Smooth muscle cell (in vitro differentiated cells): Measurements from ENCODE around the gene CHPF2. TPM values are rescaled to one million over a fixed set of nuclear protein-coding genes. Genes with fewer than 3 reads are reported as not detected.
A peak's percentile ranks its signal among the peaks of the same experiment; 100 is the strongest.

ENCODE experiments used
- DNase-seq: peaks from one replicate; lab custom pipeline; 2025; ENCODE audit not compliant: unreplicated experiment; lab: John Stamatoyannopoulos, UW
- H2AFZ ChIP-seq: fragments of 200-600 bp; sonication (generic); 2 replicates; pipeline ENCODE4 v1.6.0; 2016; ENCODE audit warnings: antibody characterized with exemption, low read depth, mild to moderate bottlenecking
- H3F3A ChIP-seq: fragments of 200-600 bp; sonication (generic); 2 replicates; pipeline ENCODE4 v1.6.0; 2017; ENCODE audit warnings: antibody characterized with exemption, low read depth
- H3K27ac ChIP-seq: fragments of 200-600 bp; sonication (generic); 2 replicates; pipeline ENCODE4 v1.5.1; 2016; ENCODE audit warnings: low read depth, mild to moderate bottlenecking
- H3K27me3 ChIP-seq: fragments of 200-600 bp; sonication (generic); 2 replicates; pipeline ENCODE4 v1.6.1; 2016; ENCODE audit warnings: low read depth, mild to moderate bottlenecking
- H3K36me3 ChIP-seq: fragments of 200-600 bp; sonication (generic); 2 replicates; pipeline ENCODE4 v1.5.1; 2016; ENCODE audit warnings: low read depth
- H3K4me1 ChIP-seq: fragments of 200-600 bp; sonication (generic); 2 replicates; pipeline ENCODE4 v1.5.1; 2016; ENCODE audit warnings: low read depth
- H3K4me2 ChIP-seq: fragments of 200-600 bp; sonication (generic); 2 replicates; pipeline ENCODE4 v1.6.0; 2016; ENCODE audit warnings: mild to moderate bottlenecking
- H3K4me3 ChIP-seq: fragments of 200-600 bp; sonication (generic); 2 replicates; pipeline ENCODE4 v1.5.1; 2016; ENCODE audit warnings: mild to moderate bottlenecking
- H3K79me2 ChIP-seq: fragments of 200-600 bp; sonication (generic); 2 replicates; pipeline ENCODE4 v1.6.0; 2016; ENCODE audit warnings: low read depth, mild to moderate bottlenecking
- H3K9ac ChIP-seq: fragments of 200-600 bp; sonication (generic); 2 replicates; pipeline ENCODE4 v1.6.0; 2016; ENCODE audit warnings: low read depth
- H3K9me3 ChIP-seq: fragments of 200-600 bp; sonication (generic); replicated peaks from 2 replicates; pipeline ENCODE4 v1.5.1; 2016; ENCODE audit warnings: low read depth
- H4K20me1 ChIP-seq: fragments of 200-600 bp; sonication (generic); 2 replicates; pipeline ENCODE4 v1.6.0; 2016; ENCODE audit warnings: low read depth
- CTCF ChIP-seq: fragments of 200-600 bp; sonication (generic); IDR thresholded peaks from 2 replicates; pipeline ENCODE4 v1.5.1; 2017; ENCODE audit warnings: borderline replicate concordance, mild to moderate bottlenecking, antibody characterized with exemption; ENCODE audit not compliant: insufficient read depth, poor library complexity, severe bottlenecking
- WGBS: methylation state at CpG from one replicate; pipeline ENCODE4 v1.1.7; 2016; ENCODE audit warnings: low lambda C conversion rate; 5-methylcytosine and 5-hydroxymethylcytosine counted together
- polyA plus RNA-seq: library from polyadenylated mRNA; unstranded; fragments of >200 nt; fragmentation: Nextera tagmentation; extraction: Ambion mirVana; gene quantifications from 2 replicates; pipeline ENCODE4 v1.2.1, GENCODE V29; 2016
- total RNA-seq: library from RNA; depleted of rRNA; stranded (reverse); fragments of >200 nt; gene quantifications from 2 replicates; pipeline ENCODE4 v1.2.3, GENCODE V29; 2014

Gene CHPF2
- total and polyA plus RNA-seq, 2 experiments from 2014 or later: 42.3 to 70.8 TPM

GRCh38 chr7:151275813-151276577, 43.7 kb downstream of the CHPF2 start:
- Histone ChIP-seq H3K27ac (no peak overlapping the region), H3K9me3 (no peaks in the 10 kb centered on the region), H4K20me1 (no peaks in the 10 kb centered on the region), H3K4me1 (peaks cover 3% of the 10 kb centered on the region), H3K36me3 (no peaks in the 10 kb centered on the region), H2AFZ (no peak overlapping the region), H3K9ac (no peak overlapping the region), H3K79me2 (no peaks in the 10 kb centered on the region), H3K4me2 (peak overlapping the region; percentile 80), H3K27me3 (no peaks in the 10 kb centered on the region), H3K4me3 (no peak overlapping the region), H3F3A (no peaks in the 10 kb centered on the region)
- DNase-seq: no peak
- WGBS: 29% methylated on average over 5 of the region's 10 CpGs
- no peak for TF ChIP-seq CTCF

- no peaks in the 10 kb centered on the region for H3K36me3 ChIP-seq
- H3K4me2 ChIP-seq: peak overlapping the region; percentile 80
- no peaks in the 10 kb centered on the region for H3F3A ChIP-seq
- H4K20me1 ChIP-seq: no peaks in the 10 kb centered on the region
- H3K9me3 ChIP-seq: no peaks in the 10 kb centered on the region
- peaks cover 3% of the 10 kb centered on the region for H3K4me1 ChIP-seq
- TF ChIP-seq CTCF: no peak
- no peaks in the 10 kb centered on the region for H3K79me2 ChIP-seq
- H2AFZ ChIP-seq: peak overlapping the region; percentile 50
- DNase-seq: no peak
- peak overlapping the region; percentile 52 for H3K4me3 ChIP-seq
- H3K27me3 ChIP-seq: no peaks in the 10 kb centered on the region
- H3K27ac ChIP-seq: no peak overlapping the region
- WGBS: 14% methylated on average over 43 of the region's 63 CpGs
- no peak overlapping the region for H3K9ac ChIP-seq
Measured at GRCh38 chr7:151276666-151277590, 44.6 kb downstream of the CHPF2 start.

- no peaks in the 10 kb centered on the region for H3F3A ChIP-seq
- H4K20me1 ChIP-seq: no peaks in the 10 kb centered on the region
- H3K4me1 ChIP-seq: peaks cover 3% of the 10 kb centered on the region
- no peaks in the 10 kb centered on the region for H3K9me3 ChIP-seq
- H3K4me2 ChIP-seq: peak overlapping the region; percentile 80
- no peak for DNase-seq
- no peaks in the 10 kb centered on the region for H3K79me2 ChIP-seq
- H3K27ac ChIP-seq: no peak overlapping the region
- no peak overlapping the region for H3K9ac ChIP-seq
- WGBS: 81% methylated on average over 8 of the region's 8 CpGs
- H2AFZ ChIP-seq: peak overlapping the region; percentile 50
- no peaks in the 10 kb centered on the region for H3K27me3 ChIP-seq
- no peaks in the 10 kb centered on the region for H3K36me3 ChIP-seq
- no peak for TF ChIP-seq CTCF
- peak overlapping the region; percentile 52 for H3K4me3 ChIP-seq
Measured at GRCh38 chr7:151277631-151278030, 45.3 kb downstream of the CHPF2 start.
